Glutamatergic neuron (in vitro differentiated cells): ENCODE results near the gene EDEM3. TPM values are rescaled to one million over a fixed set of nuclear protein-coding genes. Genes with fewer than 3 reads are reported as not detected.
A peak's percentile ranks its signal among the peaks of the same experiment; 100 is the strongest.

ENCODE experiments used
- DNase-seq: peaks from one replicate; pipeline ENCODE4 v3.0.0; 2022
- H3K27ac Mint-ChIP-seq: one replicate; pipeline ENCODE4 v1.8.0; 2020; ENCODE audit warnings: mild to moderate bottlenecking, mixed read lengths, inconsistent platforms; ENCODE audit not compliant: unreplicated experiment
- H3K27me3 Mint-ChIP-seq: one replicate; pipeline ENCODE4 v1.8.0; 2020; ENCODE audit warnings: mild to moderate bottlenecking, moderate library complexity, mixed read lengths, inconsistent platforms; ENCODE audit not compliant: unreplicated experiment
- H3K36me3 Mint-ChIP-seq: one replicate; pipeline ENCODE4 v1.8.0; 2020; ENCODE audit warnings: mild to moderate bottlenecking, mixed read lengths, inconsistent platforms; ENCODE audit not compliant: unreplicated experiment
- H3K4me1 Mint-ChIP-seq: one replicate; pipeline ENCODE4 v1.8.0; 2020; ENCODE audit warnings: mild to moderate bottlenecking, low read depth, mixed read lengths, inconsistent platforms; ENCODE audit not compliant: unreplicated experiment
- H3K4me3 Mint-ChIP-seq: one replicate; pipeline ENCODE4 v1.8.0; 2020; ENCODE audit warnings: mild to moderate bottlenecking, mixed read lengths, inconsistent platforms; ENCODE audit not compliant: unreplicated experiment
- H3K9me3 Mint-ChIP-seq: one replicate; pipeline ENCODE4 v1.8.0; 2020; ENCODE audit warnings: mild to moderate bottlenecking, moderate library complexity, mixed read lengths, inconsistent platforms; ENCODE audit not compliant: unreplicated experiment
- total RNA-seq: library from RNA; stranded (reverse); fragmentation: NEBNext Ultra II Directional; extraction: Animal tissue kit (Norgen Biotek cat#: 25700); gene quantifications from one replicate; pipeline ENCODE4 v1.2.1, GENCODE V29; 2021; ENCODE audit not compliant: unreplicated experiment
- TF ChIP-seq, protein P1 (sequence below): fragments of 200-600 bp; sonication (generic); IDR thresholded peaks from one replicate; pipeline ENCODE4 v1.5.0; 2021; ENCODE audit not compliant: partially characterized antibody, unreplicated experiment

EDEM3 gene
- total RNA-seq, 1 donor from 2014 or later: 23.6 TPM

DNA sequence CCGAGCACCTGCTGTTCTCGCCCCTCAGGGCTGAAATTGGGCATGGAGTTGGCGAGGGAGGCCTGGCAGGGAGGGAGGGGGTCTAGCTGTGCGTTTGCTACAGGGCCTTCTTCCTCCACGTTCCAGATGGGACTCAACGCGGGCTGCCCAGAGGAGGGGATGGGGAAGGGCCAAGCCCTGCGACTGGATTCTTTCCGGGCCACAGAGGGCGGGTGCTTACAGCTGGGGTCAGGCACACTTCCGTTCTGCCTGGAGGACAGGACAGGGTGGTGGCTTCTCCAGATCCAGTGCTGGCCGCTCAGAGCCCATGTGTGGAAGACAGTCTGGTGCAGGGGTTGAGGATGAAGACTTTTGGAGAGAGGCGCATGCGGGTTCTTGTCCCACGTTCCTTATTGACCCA lies 90.0 kb downstream of the EDEM3 start:
- Mint-ChIP-seq H3K9me3 (no peaks in the 10 kb centered on the region), H3K4me1 (no peaks in the 10 kb centered on the region), H3K4me3 (no peak overlapping the region), H3K36me3 (no peaks in the 10 kb centered on the region), H3K27ac (no peak overlapping the region), H3K27me3 (no peaks in the 10 kb centered on the region)
- no peak for DNase-seq
- TF ChIP-seq, protein P1, sequence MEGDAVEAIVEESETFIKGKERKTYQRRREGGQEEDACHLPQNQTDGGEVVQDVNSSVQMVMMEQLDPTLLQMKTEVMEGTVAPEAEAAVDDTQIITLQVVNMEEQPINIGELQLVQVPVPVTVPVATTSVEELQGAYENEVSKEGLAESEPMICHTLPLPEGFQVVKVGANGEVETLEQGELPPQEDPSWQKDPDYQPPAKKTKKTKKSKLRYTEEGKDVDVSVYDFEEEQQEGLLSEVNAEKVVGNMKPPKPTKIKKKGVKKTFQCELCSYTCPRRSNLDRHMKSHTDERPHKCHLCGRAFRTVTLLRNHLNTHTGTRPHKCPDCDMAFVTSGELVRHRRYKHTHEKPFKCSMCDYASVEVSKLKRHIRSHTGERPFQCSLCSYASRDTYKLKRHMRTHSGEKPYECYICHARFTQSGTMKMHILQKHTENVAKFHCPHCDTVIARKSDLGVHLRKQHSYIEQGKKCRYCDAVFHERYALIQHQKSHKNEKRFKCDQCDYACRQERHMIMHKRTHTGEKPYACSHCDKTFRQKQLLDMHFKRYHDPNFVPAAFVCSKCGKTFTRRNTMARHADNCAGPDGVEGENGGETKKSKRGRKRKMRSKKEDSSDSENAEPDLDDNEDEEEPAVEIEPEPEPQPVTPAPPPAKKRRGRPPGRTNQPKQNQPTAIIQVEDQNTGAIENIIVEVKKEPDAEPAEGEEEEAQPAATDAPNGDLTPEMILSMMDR: no peak

DNA sequence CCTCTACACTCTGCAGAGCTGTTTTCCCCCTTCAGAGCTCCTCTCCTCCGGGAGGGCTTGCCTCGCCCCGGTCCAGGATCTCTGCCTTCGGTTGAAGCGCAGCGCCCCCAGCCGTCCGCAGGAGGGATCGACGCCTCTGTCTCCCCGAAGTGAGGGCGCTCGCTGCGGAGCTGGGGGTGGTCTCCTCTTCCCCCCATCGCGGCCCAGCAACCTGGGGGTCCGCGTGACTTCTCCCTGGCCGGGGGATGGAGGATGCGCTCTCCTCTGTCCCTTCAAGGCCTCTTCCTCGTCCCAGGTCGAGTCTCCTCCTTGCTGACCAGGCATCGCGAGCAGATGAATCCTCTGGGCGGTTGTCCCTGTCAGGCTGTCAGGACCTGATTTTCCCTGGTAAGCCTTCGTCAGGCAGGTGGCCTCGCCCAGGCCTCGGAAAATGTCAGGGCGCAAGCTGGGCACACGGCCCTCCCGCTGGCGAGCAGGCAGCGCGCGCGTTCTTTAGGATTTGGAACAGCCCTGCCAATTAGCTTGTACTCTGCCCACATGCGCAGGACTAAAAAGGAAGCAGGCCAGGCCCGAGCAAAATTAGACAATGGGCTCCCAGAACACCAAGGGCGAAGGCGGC lies 90.5 kb downstream of the EDEM3 start:
- no peaks in the 10 kb centered on the region for H3K27me3 Mint-ChIP-seq
- H3K4me3 Mint-ChIP-seq: peak overlapping the region; percentile 61
- TF ChIP-seq, protein P1: peak; percentile 96
- peak; percentile 88 for DNase-seq
- H3K9me3 Mint-ChIP-seq: no peaks in the 10 kb centered on the region
- no peak overlapping the region for H3K27ac Mint-ChIP-seq
- H3K36me3 Mint-ChIP-seq: no peaks in the 10 kb centered on the region
- H3K4me1 Mint-ChIP-seq: no peaks in the 10 kb centered on the region

DNA sequence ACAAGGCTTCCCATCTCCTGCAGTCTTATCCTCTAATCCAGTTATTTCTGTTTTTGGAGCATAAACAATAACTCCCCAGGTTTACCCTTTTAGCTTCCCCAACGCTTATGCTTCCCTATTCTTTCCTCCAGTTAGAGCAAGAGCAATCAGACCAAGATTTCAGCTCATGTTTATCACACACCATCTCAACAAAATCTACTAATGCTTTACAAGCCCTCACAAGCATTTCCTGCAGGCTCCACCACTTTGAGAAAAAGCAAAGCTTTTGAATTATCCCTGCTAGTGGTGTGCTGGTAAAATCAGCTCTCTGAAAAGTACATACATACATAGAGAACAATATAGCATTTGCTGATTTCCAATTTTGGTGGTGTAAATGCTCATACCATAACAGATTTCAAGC lies 92.9 kb downstream of the EDEM3 start:
- no peak for DNase-seq
- H3K4me1 Mint-ChIP-seq: no peaks in the 10 kb centered on the region
- H3K27ac Mint-ChIP-seq: no peak overlapping the region
- TF ChIP-seq, protein P1: no peak
- H3K9me3 Mint-ChIP-seq: no peaks in the 10 kb centered on the region
- no peaks in the 10 kb centered on the region for H3K36me3 Mint-ChIP-seq
- no peaks in the 10 kb centered on the region for H3K27me3 Mint-ChIP-seq
- H3K4me3 Mint-ChIP-seq: no peak overlapping the region

DNA sequence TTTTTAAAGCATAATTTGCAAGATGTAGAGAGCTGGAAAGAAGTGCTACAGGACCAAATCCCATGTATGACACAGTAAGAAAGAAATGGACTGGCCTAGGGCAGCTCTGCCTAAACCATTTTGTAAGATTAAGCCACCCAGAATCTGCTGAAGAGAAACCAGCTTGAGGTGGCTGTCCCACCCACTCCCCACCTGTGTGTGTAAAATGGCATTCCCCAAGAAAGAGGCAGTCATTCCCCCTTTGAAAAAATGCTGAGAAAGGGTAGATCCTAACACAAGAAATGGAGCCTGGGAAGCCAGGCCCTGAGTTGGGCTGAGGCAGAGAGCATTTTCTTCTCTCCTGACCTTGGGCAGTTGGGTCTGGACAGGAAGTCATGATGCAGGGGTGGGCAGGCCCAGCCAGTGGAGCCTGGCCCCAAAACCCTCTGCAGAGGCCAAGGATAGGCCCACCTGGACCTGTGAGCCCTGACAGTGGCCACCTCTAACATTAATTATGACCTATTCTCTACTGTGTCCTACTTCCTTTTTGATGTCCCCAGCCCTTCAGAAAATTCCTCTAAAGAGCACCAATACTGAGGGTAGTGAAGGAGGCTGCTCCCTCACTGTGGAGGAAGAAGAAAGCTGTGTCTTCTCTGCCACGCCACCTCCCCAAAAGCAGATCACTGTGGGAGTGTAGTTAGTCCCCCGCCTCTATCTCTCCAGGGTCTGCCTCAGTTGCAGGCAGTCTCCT lies 94.0 kb downstream of the EDEM3 start:
- no peaks in the 10 kb centered on the region for H3K4me1 Mint-ChIP-seq
- H3K4me3 Mint-ChIP-seq: no peak overlapping the region
- TF ChIP-seq, protein P1: no peak
- no peaks in the 10 kb centered on the region for H3K9me3 Mint-ChIP-seq
- no peaks in the 10 kb centered on the region for H3K36me3 Mint-ChIP-seq
- H3K27me3 Mint-ChIP-seq: no peaks in the 10 kb centered on the region
- no peak overlapping the region for H3K27ac Mint-ChIP-seq
- no peak for DNase-seq

DNA sequence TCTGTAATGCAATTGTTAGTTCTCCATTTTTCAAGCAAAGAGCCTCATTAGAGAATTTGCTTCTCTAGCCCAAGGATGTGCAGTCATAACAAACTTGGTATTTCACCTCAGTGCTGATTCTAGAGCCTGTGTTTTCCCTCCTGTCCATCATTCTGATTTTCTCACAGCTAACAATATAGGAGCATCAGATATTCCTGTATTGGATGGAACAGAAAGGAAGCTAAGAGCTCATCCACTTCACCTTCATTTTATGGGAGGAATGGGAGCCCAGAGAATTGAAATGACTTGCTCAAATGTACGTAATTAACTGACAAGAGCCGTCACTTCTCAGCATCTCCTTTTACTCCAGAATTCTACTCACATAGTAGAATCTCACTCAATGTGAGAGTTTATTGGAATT lies 96.6 kb downstream of the EDEM3 start:
- no peaks in the 10 kb centered on the region for H3K36me3 Mint-ChIP-seq
- H3K4me1 Mint-ChIP-seq: no peaks in the 10 kb centered on the region
- TF ChIP-seq, protein P1: no peak
- no peak for DNase-seq
- no peaks in the 10 kb centered on the region for H3K27me3 Mint-ChIP-seq
- no peak overlapping the region for H3K4me3 Mint-ChIP-seq
- H3K9me3 Mint-ChIP-seq: no peaks in the 10 kb centered on the region
- H3K27ac Mint-ChIP-seq: no peak overlapping the region
